ENCODE results near the gene CORO6.
A peak's percentile ranks its signal among the peaks of the same experiment; 100 is the strongest.

CORO6 gene

DNA sequence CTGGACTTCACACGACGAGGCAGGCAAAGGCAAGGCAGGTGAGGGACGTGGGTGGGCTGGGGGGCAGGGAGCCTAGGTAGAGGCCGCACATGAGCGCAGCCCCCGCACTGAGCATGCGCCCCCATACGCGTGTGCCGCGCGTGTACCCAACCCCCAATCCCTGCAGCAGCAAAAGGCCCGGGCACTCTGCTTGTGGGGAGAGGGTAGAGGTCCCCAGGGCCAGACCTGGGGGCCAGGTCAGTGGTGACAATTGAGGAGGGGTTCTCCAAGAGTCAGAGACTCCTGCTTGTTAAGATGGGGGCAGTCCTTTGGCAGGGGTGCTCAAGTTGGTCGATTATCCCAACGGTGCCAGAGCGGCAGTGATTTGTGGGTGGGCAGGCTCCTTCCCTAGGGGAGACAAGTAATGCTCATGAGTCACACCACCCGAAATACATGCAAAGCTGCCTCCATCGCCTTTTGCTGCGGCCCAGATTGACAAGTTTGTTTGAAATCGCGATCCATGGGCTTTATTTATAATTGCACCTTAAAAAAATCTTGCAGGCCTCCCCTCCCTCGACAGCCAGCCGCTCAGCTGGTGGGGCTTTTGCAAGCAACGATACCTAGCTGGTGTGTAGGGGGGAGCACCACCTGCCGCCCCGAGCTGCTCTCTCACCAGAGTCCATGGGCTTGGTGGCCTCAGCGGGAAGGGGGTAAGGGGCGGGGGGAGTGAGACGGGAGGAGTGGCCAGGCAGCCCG, 32.1 kb downstream of the CORO6 start:
- no peak for DNase-seq

DNA sequence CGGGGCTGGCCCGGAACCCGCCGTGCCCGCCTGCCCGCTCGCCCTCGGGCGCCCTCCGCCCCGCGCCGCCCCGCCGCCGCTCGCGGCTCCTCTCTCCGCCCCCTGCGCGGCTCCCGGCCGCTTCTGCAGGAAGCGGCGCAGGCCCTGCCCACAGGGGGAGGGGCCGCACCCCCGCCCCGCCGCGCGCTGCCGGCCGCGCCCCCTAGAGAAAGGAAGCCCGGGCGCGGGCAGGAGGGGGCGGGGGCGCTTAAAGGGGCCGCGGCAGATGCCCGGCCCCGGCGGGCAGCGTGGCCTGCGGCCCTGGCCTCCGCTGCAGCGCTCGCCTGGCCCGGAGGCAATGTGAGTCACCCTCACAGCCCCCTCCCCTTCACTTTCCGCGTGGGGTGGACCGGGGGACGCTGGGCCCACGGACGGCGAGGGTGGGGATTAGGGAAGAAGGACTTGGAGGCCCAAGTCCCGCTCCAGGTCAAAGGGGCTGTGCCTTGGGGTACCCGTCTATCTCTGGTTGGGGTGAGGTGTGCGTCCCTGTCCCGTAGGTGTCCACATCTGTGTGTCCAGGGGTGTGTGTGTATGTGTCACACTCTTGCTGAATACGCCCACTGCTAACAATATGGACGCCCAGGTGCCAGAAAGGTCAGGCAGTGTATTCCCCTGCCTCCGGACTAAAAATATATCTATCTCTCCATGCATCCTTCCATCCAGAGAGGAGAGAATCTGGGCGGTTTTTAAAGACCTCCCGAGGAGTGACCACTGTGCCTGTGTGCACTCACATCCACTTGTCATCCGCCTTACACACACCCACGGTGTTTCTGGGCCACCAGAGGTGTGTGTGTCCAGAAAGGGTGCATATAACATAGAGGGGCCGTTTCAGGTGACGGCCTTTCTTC, 32.9 kb downstream of the CORO6 start, which contains the start of gene GIT1:
GIT1 (minus strand) TSS at position 125 of the 887 bp plus-strand sequence. CDS start 270 bp downstream, outside the sequence.
- DNase-seq, result peak; percentile 62

DNA sequence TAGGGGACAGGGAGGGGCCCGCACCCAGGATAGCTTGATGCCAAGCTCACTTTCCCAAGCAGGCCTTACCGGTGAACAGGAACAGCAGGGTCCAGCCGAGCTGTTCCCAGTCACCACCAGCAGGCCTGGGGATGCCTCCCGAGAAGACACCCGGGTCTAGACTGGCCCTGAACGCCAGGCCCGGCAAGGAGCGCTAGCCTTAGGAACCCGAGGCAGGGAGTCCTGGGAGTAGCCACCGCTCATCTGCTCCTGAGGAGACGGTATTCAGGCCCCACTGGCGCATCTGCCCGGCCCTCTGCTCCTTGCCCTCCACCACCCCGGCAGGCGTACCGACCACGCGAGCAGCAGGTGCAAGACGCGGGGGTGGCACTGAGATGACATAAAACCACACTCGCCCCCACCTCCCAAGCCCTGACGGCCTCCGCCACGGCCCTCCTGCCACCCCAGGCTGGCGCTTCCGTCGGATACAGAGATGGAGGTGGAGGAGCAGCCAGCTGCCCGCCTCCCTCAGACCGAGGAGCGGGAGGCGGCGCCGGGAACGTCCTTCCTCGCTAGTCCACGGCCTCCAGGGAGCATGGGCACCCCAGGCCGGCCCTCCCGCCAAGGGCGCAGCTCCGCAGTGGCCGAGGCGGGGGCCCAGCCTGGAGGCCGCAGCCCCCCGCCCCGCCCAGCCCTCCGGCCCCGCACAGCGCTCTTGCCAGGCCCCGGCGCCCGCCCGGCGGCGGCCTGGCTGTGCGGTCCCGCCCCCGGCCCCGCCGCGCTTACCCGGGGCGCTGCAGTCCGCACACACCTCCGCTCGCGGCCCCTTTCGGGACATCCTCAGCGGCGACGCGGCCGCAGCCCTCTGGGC, 33.9 kb downstream of the CORO6 start:
- no peak for DNase-seq

DNA sequence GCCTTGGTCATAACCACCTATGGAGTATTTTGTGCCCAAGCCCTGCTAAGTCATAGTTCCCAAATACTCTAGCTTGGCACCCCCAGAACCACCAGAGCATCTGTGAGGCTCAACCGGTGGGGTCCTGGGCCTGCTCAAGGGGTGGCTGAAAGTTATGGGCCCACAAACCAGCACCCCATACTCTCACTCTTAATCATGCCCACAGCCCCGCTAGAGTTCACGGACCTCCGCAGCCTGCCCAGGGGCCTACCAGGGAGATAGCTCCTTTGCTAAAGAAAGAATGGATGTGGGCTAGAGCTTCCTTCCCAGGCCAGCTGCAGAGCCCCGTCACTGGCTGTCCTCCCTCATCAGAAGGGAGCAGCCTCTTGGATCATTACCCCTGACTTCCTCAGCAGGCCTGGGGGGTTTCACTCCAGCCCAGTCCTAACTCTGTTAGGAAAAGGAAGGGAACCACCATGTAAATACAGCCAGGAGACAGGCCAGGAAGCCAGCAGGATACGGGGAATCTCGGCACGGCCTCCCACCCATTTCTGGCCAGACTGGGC, 34.6 kb downstream of the CORO6 start:
- DNase-seq, result no peak

DNA sequence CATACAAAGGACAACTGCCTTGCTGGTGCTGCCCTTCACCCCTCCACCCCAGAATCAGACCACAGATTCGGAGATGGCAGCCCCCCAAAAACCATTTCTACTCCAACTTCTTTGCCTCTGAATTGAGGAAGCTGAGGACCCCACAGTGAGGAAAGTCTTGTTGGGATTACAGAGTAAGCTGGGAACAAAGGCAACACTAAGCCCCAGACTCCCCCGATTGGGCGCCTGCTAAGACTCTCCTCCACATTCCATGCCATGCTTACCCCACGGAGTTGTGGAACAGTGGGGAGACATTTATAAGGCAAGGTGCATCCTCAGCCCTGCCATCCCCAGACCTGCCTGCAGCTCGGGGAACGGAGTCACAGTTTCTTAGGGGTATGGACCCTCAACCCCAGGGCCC, 35.1 kb downstream of the CORO6 start:
- no peak for DNase-seq

DNA sequence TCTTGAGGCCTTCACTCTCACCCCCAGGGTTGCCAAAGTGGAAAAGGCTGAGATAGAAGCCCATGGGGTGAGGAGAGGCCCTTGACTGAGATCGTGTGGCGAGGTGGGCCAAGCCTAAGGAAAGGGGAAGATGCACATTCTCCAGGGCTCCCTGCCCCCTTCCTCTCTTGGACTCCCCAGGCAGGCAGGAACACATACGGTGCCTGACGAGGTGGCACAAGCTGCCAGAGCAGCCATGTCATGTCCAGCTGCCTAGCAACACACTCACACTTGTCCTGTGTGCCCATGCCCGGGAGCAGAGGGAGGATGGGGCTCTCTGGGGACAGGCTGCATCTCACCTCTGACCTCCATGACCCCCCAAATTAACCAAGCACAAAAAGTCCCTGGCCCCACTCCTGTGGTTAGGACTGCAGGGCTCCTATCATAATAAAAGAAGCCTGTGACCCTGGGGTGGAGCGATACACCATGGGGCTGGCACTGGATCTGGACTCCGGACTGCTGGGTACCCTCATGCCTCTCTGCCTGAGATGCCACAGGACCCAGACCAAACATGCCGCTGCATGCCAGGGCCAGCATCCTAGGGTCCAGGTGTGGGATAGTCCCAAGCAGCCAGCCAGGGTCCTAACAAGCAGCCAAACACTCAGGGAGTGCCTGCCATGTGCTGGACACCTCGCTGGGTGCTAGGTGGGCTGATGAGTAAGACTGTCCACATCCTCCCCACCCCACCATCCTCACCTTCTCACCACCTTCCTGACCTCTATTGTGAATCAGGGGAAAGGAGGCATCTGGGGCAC, 35.8 kb downstream of the CORO6 start:
- DNase-seq, result no peak

DNA sequence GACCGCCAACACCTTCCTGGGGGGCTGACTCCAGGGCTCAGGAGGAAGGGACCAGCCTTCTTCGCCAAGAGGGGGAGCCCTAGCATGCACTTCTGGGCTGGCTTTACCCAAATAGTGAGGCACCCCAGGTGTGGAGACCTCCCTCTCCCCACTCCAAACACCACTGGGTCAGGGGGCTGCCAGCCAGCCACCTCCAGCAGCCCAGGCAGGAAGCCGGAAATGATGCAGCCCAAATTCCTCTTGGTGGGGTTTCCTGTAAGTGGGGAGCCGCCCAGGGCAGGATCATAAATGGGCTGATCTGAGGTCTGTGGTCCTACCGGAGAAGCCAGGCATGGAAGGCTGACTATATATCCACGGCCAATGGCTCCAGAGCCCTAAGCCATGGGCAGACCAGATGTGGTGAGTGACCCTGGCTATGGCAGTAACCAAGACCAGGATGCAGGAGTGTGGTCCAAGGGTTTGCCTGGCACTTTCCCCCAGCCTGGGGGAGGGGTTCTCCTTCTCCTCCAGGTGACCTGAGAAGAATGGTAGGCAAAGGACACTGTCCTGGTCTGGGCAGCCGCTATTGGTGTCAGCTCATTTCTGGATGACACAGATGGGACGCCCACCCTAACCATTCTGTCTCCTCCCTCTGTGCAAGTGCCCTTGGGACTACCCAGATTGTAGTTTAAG, 37.5 kb downstream of the CORO6 start:
- DNase-seq, result no peak

DNA sequence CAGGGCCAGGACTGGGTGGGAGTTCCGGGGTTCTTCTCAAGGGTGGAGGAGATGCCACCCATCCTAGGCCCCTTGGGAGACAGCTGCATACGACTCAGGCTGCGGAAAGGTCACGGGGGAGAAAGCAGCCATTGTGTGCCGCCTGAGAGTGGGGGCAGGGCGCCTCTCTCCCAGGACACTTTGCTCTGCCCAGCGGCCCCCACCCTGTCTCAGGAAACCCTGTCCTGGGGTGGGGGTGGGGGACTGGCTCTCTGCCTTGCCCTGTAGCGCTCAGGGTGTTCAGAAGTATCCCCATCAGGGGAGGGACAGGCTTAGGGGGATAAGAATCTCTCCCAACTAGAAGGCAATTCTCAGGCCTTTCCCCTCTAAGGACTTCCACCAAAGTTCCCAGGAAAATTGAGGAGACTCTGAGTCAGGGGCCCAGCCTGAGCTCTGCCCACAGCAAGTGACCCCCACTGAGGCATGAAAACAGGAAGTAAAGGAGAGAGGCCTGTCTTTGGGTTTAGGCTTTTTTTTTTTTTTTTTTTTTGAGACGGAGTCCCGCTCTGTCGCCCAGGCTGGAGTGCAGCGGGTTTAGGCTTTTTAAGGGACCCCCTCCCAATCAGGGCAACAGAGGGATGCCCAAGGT, 38.1 kb downstream of the CORO6 start:
- no peak for DNase-seq

DNA sequence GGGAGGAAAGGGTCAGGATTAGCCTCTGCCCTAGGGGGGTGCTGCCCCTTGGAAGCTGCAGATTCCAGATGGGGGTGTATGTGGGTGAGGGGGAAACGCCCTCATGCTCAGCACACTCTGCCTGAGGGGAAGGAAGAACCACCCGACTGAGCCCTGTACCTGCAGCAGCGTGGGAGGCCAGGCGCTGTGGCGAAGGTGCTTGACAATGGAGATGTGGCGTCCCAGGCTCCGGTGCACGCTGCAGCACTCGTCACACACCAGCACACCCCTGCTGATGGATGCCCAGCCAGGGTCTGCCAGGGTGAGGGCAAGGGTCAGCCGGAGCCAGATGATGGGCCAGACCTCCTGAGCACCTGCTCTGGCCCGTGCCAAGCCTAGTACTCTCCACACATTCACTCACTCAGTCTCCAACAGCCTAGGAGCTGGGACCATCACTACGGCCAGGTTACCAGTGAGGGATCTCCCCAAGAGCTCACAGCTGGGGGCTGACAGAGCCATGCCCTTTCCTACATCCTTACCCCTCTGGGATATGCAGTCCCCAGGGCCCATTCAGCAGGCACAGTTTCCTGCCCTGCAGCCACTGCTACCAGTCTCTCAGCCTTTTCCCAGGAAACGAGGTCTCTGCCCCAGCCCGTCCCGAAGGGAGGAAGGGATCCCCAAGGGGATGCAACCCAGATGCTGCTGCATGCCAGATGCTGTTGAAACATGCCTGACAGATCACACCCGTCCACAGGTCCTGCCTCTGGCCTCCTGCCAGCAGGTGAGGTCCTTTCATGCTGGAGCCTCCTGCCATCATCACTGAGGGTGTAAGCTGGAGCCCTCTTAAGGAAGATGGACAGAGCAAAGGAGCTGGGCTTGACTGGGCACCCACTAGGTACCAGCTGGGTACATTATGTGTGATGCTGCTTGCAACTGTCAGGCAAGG, 39.1 kb downstream of the CORO6 start:
- DNase-seq, result no peak

DNA sequence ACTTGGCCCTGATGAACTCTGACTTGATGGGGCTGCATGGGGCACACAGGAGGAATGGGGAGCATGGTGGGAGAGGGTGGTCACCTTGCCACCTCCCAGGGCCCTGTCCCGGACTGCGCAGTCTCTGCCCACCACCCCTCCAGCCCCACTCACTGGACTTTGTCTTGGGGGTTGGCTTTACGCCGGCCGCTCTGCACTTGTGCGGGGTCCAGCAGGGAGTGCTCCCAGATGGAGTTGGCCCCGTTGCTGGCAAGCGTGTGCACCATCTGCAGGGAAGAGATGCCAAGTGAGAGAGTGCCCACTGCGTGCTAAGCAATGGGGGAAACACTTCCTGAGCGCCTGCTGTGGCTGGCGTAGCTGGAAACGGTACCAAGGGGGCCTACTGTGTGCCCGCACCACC, 39.9 kb downstream of the CORO6 start:
- no peak for DNase-seq

DNA sequence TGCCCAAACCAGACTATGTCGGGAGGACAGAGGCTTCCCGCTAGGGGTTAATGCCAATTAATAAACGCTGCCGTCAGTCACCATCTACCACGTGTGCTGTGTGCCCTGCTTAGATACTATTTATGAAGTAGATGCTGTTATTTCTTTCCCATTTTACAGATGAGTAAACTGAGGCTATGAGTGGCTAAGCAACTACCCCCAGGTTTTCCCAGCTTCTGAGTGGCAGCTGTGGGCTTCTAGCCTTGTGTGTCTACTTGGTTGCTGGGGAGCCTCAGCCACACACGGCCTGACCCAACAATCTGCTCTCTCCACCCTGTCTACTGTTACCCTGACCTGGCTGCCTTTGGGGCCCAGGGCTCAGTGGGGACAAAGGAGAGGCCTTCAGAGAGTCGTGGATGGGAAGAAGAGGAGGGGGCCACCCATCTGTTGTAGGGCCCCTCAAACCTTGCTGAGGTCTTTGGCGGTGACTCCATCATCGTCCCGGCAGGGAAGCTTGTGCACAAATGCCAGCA, 40.4 kb downstream of the CORO6 start:
- DNase-seq, result no peak

DNA sequence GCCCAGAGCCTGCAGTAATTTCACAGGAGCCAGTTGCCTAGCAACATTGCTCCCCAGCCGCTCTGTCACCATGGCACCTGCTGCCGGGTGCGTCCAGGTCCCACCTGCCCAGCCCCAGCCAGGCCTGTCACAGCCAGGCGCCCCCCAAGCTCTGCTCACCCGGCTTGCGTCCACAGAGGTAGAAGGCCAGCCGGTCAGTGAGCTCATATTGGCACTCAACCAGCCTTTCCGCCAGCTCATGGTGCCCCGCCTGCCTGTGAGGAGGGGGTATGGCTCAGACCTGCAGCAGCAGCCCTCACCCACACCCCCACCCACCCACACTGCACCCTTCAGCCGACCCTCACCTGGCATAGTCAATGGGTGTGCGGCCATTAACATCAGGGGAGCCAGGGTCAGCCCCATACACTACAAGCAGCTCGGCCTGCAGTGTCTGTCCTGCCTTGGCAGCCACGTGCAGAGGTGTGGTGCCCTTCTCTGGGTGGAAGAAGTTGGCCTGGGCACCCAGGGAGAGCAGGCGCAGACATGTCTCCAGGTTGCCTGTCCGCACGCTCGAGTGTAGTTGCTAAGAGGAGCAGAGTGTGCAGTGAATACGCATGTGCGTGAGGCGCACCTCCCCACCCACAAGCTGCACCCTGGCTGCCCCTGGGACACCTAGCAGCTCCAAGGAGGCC, 41.0 kb downstream of the CORO6 start:
- DNase-seq, result no peak

DNA sequence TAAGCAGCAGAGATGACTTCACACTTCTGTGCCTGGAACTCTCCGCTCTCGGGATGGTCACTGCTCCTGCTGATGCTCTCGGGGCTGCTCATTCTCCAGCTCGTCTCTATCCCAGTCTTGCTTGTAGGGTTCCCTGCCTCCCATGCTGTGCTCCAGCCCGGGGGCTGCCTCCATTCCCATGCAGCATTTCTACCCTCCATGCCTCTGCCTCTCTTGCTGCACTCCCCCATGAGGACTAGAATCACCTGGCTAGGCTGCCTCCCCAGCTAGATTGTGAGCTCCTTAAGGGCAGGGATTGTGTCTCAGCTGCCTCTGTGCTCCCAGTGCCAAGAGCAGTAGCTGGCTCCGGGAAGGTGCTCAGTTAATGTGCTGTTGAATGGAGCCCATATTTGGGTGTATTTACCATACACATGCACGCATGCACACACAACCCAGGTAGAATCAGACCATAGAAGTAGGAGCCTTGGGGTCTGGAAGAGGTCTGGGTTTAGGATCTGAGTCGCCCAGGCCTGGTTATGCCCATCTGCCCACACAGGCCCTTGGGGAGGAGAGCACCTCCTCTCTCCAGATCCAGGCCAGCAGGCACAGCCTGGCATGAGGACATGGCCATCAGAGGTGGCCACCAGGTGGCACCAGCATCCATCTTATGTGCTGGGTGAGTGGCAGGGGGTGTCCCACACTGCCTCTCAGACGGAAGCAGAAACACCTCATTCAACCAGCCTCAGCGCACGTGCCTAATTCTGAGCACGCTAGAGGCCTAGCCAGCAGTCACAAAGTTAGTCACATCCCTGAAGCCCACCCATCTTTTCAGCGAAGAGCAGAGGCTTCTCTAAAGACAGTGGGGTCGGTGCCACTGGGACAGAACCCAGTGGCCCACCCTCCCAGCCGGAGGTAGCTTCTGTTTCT, 42.6 kb downstream of the CORO6 start:
- DNase-seq, result no peak

DNA sequence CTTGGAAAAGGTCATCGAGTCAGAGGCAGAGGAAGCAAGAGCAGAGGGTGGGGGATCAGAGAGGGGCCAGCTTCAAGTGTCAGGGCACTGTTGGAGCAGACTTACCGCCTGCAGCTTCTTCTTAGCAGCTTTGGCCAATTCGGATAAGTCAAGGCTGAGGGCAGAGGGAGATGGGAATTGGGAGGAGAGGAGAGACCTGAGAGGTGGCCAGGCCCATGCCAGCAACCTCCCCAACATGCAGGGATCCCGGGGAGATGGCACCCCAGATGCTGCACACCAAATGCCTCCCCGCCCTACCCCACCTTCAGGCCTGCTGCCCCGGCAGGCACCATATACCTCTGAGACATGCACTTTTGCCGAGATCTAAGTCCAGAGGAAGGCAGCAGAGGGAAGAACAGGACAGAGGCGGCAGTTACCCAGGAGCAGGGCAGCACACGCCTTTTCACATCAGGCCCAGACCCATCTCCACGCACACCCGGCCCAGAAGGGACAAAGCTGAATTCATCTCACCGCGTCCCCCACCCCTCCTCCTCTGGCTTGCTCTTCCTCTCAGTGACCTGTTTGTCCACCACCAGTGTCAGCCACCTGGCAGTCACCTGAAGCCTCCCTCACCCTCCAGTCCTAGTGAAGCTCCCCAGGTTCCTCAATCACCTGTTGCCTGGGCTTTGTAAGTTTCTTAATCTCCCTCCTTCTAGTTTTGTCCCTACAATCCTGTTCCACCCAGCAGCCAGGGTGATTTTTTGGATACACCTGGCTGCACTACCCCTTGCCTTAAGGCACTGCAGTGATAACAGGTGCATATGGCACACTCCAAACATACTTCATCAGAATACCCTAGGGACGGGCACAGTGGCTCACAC, 43.9 kb downstream of the CORO6 start:
- no peak for DNase-seq

DNA sequence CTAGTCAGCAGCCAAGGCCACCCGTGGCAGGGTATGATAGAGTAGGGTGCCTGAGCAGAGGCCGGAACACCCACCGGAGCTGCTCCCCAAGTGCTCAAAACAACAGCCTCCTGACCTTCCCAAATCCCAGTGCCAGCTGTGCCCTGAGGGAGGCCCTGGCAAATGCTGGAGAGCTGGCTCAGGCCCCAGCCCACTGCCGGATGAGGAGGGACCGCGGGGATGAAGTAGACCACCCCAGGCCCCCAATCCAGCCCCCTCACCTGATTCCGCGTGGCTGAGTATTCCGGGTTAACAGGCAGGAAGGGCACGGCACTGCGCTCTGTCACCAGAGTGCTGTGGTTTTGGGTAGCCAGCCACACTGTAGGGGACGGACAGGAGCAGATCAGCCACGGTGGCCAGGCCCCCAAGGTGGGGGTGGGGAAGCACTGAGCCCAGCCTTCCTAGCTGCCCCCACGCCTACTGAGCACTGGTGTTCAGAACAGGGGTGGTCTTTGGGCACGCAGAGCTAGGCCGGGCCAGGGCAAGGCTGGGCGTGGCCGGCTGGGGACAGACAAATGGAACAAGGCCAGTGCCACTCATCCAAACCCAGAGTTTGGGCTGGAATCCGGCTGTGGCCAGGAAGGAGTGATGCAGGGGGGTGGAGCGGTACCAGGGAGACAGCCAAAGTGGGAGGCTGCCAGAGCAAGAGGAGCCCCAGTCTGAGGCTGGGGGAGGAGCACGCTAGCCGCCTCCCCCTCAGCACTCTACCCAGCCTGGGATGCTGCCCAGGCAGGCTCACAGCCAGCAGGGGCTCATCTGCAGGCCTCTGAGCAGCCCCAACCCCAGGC, 45.1 kb downstream of the CORO6 start:
- DNase-seq, result no peak

DNA sequence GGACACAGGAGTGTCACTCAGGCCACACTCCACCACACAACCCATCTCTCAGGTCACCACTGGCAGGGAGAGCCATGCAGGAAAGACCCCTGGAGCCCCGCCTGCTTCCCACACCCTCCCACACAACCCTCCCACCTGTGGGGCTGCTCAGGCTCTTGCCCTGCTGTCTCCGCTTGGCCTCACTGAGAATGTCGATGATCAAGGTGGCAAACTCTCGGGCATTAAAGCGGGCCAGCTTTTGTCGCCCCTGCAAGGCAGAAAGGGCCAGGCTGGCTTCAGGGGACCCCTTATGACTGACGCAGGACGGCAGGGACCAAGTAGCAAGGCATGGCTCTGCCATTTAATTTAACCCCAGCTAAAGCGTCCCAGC, 45.7 kb downstream of the CORO6 start:
- no peak for DNase-seq
